Breast epithelium (tissue), 4 donors: ENCODE data around the gene ZC2HC1C. TPM values are rescaled to one million over a fixed set of nuclear protein-coding genes. Genes with fewer than 3 reads are reported as not detected.

Experiments used
- DNase-seq, 2 donors: peaks; one replicate each; pipeline ENCODE4 v3.0.0-alpha.2; 2019; ENCODE audit warnings: low spot score in 2 of 2
- H3K27ac ChIP-seq, 2 donors: fragments of 200-600 bp; sonication (generic) in 1 of 2; one replicate each; pipeline ENCODE4 v1.5.1; 2016 to 2019; ENCODE audit warnings: mild to moderate bottlenecking in 1 of 2
- H3K27me3 ChIP-seq, 2 donors: fragments of 200-600 bp; sonication (generic) in 1 of 2; one replicate each; pipeline versions ENCODE4 v1.5.1 to v1.6.0; 2017 to 2019; ENCODE audit warnings: control low read depth in 1 of 2, mild to moderate bottlenecking in 1 of 2
- H3K36me3 ChIP-seq: fragments of 200-600 bp; one replicate; pipeline ENCODE4 v1.5.1; 2019
- H3K4me1 ChIP-seq, 2 donors: fragments of 200-600 bp; sonication (generic); one replicate each; pipeline ENCODE4 v1.5.1; 2016 to 2019; ENCODE audit warnings: control low read depth in 1 of 2
- H3K4me3 ChIP-seq, 3 donors: fragments of 200-600 bp; sonication (generic); 1 replicate in 2 of 3; 2 replicates in 1 of 3; pipeline ENCODE4 v1.5.1; 2016 to 2019; ENCODE audit warnings: mild to moderate bottlenecking in 3 of 3, moderate library complexity in 2 of 3
- H3K9me3 ChIP-seq, 2 donors: fragments of 200-600 bp; sonication (generic) in 1 of 2; one replicate each; pipeline ENCODE4 v1.5.1; 2016 to 2019; ENCODE audit warnings: control low read depth in 1 of 2
- POLR2A ChIP-seq: fragments of 450-650 bp; IDR thresholded peaks from one replicate; pipeline ENCODE4 v1.6.1; 2016; ENCODE audit warnings: antibody characterized with exemption, mild to moderate bottlenecking, moderate library complexity
- POLR2AphosphoS5 ChIP-seq, 3 donors: sonication (generic); formaldehyde crosslinking; IDR thresholded peaks; one replicate each; pipeline ENCODE4 v1.6.1; 2017; ENCODE audit warnings: antibody characterized with exemption in 3 of 3
- intact Hi-C: fragments of 100-400 bp; cut with DNase I; formaldehyde crosslinking; loops from one replicate; pipeline ENCODE4 v1.15.1; 2023; ENCODE audit warnings: low total_unique reads
- total RNA-seq, 3 donors: library from RNA; depleted of rRNA; stranded (reverse); fragments of >200 nt; gene quantifications; one replicate each; pipeline ENCODE4 v1.1.0, GENCODE V29; 2016
- TF ChIP-seq, protein P1 (sequence below), 3 donors: fragments of 450-650 bp; IDR thresholded peaks; one replicate each; pipeline ENCODE4 v1.5.1; 2016 to 2017; ENCODE audit warnings: antibody characterized with exemption in 3 of 3, mild to moderate bottlenecking in 3 of 3, moderate library complexity in 3 of 3

ZC2HC1C gene
- total RNA-seq, 3 donors from 2014 or later = 0.96 to 3.2 (median 2.6) TPM

DNA sequence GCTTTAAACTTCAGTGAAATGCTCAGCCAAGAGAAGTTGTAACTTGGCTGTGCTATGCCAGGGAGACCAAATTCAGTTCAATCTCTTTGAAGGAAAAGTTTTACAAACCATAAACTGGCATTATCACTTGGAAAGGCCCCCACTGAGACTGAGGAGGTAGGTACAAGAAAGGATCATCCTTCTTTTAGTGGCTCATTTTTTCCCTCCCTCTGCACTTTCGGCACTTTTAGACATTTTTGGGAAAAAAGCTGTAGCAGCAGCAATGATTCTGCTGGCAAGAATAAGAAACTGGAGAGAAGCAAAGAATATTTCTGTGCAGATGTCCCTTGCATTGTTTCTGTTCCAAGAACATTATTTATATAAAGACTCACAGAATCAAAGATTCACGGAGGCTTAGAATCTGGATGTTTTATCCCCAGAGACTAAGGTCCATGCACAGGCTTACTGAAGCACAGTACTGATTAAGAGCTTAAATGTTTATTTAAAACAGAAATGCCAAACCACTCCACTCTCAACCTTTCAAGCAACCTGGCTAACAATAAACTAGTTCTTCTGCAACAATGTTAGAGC, 12.3 kb downstream of the ZC2HC1C start:
- no peak for TF ChIP-seq POLR2AphosphoS5 (IDR thresholded peaks at IDR 0.05)
- TF ChIP-seq, protein P1, sequence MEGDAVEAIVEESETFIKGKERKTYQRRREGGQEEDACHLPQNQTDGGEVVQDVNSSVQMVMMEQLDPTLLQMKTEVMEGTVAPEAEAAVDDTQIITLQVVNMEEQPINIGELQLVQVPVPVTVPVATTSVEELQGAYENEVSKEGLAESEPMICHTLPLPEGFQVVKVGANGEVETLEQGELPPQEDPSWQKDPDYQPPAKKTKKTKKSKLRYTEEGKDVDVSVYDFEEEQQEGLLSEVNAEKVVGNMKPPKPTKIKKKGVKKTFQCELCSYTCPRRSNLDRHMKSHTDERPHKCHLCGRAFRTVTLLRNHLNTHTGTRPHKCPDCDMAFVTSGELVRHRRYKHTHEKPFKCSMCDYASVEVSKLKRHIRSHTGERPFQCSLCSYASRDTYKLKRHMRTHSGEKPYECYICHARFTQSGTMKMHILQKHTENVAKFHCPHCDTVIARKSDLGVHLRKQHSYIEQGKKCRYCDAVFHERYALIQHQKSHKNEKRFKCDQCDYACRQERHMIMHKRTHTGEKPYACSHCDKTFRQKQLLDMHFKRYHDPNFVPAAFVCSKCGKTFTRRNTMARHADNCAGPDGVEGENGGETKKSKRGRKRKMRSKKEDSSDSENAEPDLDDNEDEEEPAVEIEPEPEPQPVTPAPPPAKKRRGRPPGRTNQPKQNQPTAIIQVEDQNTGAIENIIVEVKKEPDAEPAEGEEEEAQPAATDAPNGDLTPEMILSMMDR (IDR thresholded peaks at IDR 0.05) = no peak
- no peak for TF ChIP-seq POLR2A

DNA sequence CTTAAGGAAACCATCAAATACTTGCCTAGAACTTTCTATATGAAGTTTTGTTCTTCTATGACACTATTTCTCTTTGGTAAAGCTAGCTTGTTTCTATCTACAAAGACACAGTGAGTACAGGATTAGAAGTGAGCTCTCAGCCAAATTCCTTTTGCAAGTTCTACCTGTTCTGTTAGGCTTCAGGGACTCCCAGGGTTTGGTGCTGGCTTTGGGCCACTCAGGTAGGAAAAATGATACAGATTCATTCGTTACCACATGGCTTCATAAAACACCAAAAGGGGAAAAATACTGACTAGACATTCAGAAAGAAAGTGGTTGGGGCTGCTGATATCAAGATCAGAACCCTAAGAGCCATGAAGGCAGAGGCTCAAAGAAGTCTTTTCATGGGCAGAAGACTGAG, 13.8 kb downstream of the ZC2HC1C start:
- H3K9me3 ChIP-seq = no peaks in the 10 kb centered on the region
- H3K27ac ChIP-seq = no peak overlapping the region
- no peaks in the 10 kb centered on the region for H3K4me1 ChIP-seq
- TF ChIP-seq POLR2AphosphoS5 (IDR thresholded peaks at IDR 0.05) = no peak
- no peak for TF ChIP-seq POLR2A
- TF ChIP-seq, protein P1 (IDR thresholded peaks at IDR 0.05) = no peak
- no peak for DNase-seq
- H3K36me3 ChIP-seq = peaks cover 4% of the 10 kb centered on the region
- intact Hi-C loops = loop anchor here (10.0 kb wide), 1 partner anchor 168 kb away; no protein-coding TSS in a partner anchor
- no peak overlapping the region for H3K4me3 ChIP-seq
- no peaks in the 10 kb centered on the region for H3K27me3 ChIP-seq

More for the DNA sequence above, 12.3 kb downstream of the ZC2HC1C start:
- no peak overlapping the region for H3K4me3 ChIP-seq
- peaks cover 4% of the 10 kb centered on the region for H3K36me3 ChIP-seq
- DNase-seq = no peak
- H3K9me3 ChIP-seq = no peaks in the 10 kb centered on the region
- intact Hi-C loops = loop anchor here (10.0 kb wide), 1 partner anchor 167 kb away; no protein-coding TSS in a partner anchor
- H3K27me3 ChIP-seq = no peaks in the 10 kb centered on the region
- H3K27ac ChIP-seq = peak overlapping the region; percentile 7 to 27
- no peaks in the 10 kb centered on the region for H3K4me1 ChIP-seq

DNA sequence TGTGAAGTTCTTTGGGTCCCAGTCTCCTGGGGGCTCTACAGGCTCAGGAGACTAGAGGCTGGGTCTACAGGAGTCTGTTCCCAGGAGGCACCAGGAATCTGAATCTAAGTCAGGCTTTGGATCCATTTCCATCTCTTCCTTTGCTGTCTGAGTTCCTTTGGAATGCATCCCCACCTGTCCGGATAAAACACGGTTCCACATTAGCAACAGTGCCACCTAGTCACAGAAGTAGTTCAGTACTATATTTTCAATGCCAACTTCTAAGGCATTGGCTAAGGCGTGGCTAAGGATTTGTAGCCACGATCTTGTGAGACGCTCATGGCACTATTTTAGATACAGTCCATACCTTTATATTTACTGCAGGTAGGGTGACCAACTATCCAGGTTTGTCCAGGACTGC, 15.1 kb downstream of the ZC2HC1C start:
- intact Hi-C loops = loop anchor here (10.0 kb wide), 1 partner anchor 170 kb away; no protein-coding TSS in a partner anchor
- Histone ChIP-seq H3K4me1 (no peaks in the 10 kb centered on the region), H3K27me3 (no peaks in the 10 kb centered on the region), H3K36me3 (peaks cover 4% of the 10 kb centered on the region), H3K27ac (no peak overlapping the region), H3K9me3 (no peaks in the 10 kb centered on the region), H3K4me3 (no peak overlapping the region)
- DNase-seq = no peak
- TF ChIP-seq POLR2A = no peak
- TF ChIP-seq POLR2AphosphoS5 (IDR thresholded peaks at IDR 0.05) = no peak
- TF ChIP-seq, protein P1 (IDR thresholded peaks at IDR 0.05) = peak in 1 of 3 donors; percentile 17

DNA sequence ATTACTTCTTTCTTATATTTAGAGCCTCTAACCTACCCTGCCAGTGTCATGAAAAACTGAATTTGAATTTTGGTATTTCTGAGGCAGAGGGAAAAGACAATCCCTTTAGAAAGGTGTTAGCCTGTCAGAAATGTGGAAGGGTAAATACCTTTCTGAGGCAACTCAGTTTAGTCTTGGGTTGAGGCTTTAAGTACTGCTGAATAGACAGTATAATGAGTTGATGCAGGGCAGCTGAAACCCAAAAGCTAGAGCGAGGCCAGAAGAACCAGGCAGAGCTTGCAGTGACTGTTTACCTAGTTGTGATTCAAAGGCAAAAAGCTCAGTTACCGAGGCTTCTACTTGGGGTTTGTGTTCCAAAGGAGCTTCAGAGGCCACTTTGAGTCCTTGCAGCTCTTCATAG, 18.7 kb downstream of the ZC2HC1C start:
- H3K4me1 ChIP-seq = no peaks in the 10 kb centered on the region
- TF ChIP-seq, protein P1 (IDR thresholded peaks at IDR 0.05) = no peak
- TF ChIP-seq POLR2AphosphoS5 (IDR thresholded peaks at IDR 0.05) (no peak), POLR2A (no peak)
- H3K27me3 ChIP-seq = no peaks in the 10 kb centered on the region
- H3K36me3 ChIP-seq = peaks cover 4% of the 10 kb centered on the region
- intact Hi-C loops = loop anchor here (10.0 kb wide), 1 partner anchor 173 kb away; no protein-coding TSS in a partner anchor
- no peak for DNase-seq
- no peaks in the 10 kb centered on the region for H3K9me3 ChIP-seq
- no peak overlapping the region for H3K27ac ChIP-seq
- no peak overlapping the region for H3K4me3 ChIP-seq

DNA sequence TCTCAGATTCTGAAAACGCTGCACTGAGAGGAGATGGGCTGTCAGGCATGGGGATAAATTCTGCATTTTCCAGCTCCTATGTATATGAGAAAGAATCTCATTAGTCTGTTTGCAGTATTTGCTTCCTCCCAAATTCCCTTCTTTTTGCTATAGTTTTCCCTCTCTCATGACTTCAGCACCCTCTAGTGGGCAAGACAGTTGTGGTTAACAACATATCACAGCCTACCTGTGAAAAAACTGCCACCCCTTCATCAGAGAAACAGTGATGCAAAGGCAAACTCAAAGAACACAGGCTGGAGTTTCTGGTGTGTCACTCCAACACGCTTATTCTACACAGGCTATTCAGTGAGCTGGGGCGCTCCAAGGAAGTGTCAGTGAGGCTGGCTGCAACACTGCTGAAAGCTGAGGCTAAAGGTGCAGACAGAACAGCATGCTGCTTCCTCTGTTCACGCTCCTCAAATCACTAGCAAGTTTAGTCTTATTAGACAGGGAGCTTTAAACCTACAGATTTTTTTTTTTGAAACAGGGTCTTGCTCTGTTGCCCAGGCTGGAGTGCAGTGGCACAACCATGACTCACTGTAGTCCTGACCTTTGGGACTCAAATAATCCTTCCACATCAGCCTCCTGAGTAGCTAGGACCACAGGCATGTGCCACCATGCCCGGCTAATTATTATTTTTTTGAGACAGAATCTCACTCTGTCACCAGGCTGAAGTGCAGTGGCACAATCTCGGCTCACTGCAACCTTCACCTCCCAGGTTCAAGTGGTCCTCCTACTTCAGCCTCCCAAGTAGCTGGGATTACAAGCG, 19.3 kb downstream of the ZC2HC1C start:
- no peaks in the 10 kb centered on the region for H3K9me3 ChIP-seq
- TF ChIP-seq, protein P1 (IDR thresholded peaks at IDR 0.05) = peak; percentile 55 to 81 (median 79)
- no peak for TF ChIP-seq POLR2AphosphoS5 (IDR thresholded peaks at IDR 0.05)
- no peak for TF ChIP-seq POLR2A
- H3K4me1 ChIP-seq = no peaks in the 10 kb centered on the region
- H3K27me3 ChIP-seq = no peaks in the 10 kb centered on the region
- H3K27ac ChIP-seq = no peak overlapping the region
- no peak overlapping the region for H3K4me3 ChIP-seq
- H3K36me3 ChIP-seq = peaks cover 4% of the 10 kb centered on the region
- DNase-seq = no peak
- intact Hi-C loops = loop anchor here (10.0 kb wide), 1 partner anchor 174 kb away; no protein-coding TSS in a partner anchor
